Testis (tissue), 2 donors: ENCODE results near the gene P3H2.

ENCODE experiments used
- CTCF ChIP-seq, 3 experiments: fragments of 450-650 bp in 2 of 3; fragments of 200-600 bp in 1 of 3; sonication (generic) in 1 of 3; IDR thresholded peaks; one replicate each; pipeline ENCODE4 v1.5.1; 2016 to 2019; ENCODE audit warnings: antibody characterized with exemption in 3 of 3, mild to moderate bottlenecking in 2 of 3, moderate library complexity in 1 of 3
- POLR2A ChIP-seq: fragments of 450-650 bp; IDR thresholded peaks from one replicate; pipeline ENCODE4 v1.6.1; 2017; ENCODE audit warnings: antibody characterized with exemption, mild to moderate bottlenecking, moderate library complexity

GRCh38 chr3:190044142-190044541 is 76.6 kb downstream of the P3H2 start:
- TF ChIP-seq CTCF (IDR thresholded peaks at IDR 0.05) (no peak), POLR2A (no peak)
